ENCODE measurements around the gene SCNN1A.

GRCh38 chr12:6382371-6382770 lies 7.0 kb upstream of the SCNN1A start:
- no peak for TF ChIP-seq CTCF (conservative IDR thresholded peaks at IDR 0.05 in 1 of 2, IDR thresholded peaks at IDR 0.05 in 1 of 2; ENCODE audit: low read depth in 1 of 2, low read length in 2 of 2)
- TF ChIP-seq EZH2 (IDR thresholded peaks at IDR 0.05; ENCODE audit: low read length, missing control alignments), result no peak
